ENCODE measurements around the gene CNOT8. TPM values are rescaled to one million over a fixed set of nuclear protein-coding genes. Genes with fewer than 3 reads are reported as not detected.
A peak's percentile ranks its signal among the peaks of the same experiment; 100 is the strongest.

CNOT8 gene
- total RNA-seq, 2 donors from 2014 or later = 19.8 to 32.4 TPM

- H3K4me1 ChIP-seq = no peaks in the 10 kb centered on the region
- TF ChIP-seq CTCF (IDR thresholded peaks at IDR 0.05) (no peak), POLR2A (IDR thresholded peaks at IDR 0.05) (no peak)
- H3K4me3 ChIP-seq = no peak overlapping the region
- H3K36me3 ChIP-seq (replicated peaks in 1 of 2; ENCODE audit: insufficient read depth in 1 of 2, low read depth in 2 of 2) = peaks cover 6 to 11% of the 10 kb centered on the region in 2 donors
- ATAC-seq = no peak
- intact Hi-C loops (cut with DNase I) = no loop called here
- H3K27me3 ChIP-seq = no peaks in the 10 kb centered on the region
- no peak for DNase-seq
- WGBS, 2 donors = 96 to 97% methylated on average over 14 of the region's 14 CpGs
- no peak overlapping the region for H3K27ac ChIP-seq
- H3K9me3 ChIP-seq = peaks cover 0 to 14% (median 0%) of the 10 kb centered on the region in 3 donors
Measured at GRCh38 chr5:154878642-154879335, 20.4 kb downstream of the CNOT8 start.

GRCh38 chr5:154881986-154882385, 23.6 kb downstream of the CNOT8 start:
- no peak overlapping the region for H3K27ac ChIP-seq
- DNase-seq (no peak), ATAC-seq (peak; percentile 40)
- no peaks in the 10 kb centered on the region for H3K27me3 ChIP-seq
- TF ChIP-seq CTCF (IDR thresholded peaks at IDR 0.05) = no peak
- TF ChIP-seq POLR2A (IDR thresholded peaks at IDR 0.05) = no peak
- intact Hi-C loops (cut with DNase I) = no loop called here
- H3K4me1 ChIP-seq = no peaks in the 10 kb centered on the region
- peaks cover 0 to 21% (median 0%) of the 10 kb centered on the region in 3 donors for H3K9me3 ChIP-seq
- WGBS, 2 donors = 71 to 74% methylated on average over 4 of the region's 4 CpGs
- peaks cover 0 to 2% of the 10 kb centered on the region in 2 donors for H3K36me3 ChIP-seq (replicated peaks in 1 of 2; ENCODE audit: insufficient read depth in 1 of 2, low read depth in 2 of 2)
- no peak overlapping the region for H3K4me3 ChIP-seq

- TF ChIP-seq POLR2A (IDR thresholded peaks at IDR 0.05) (no peak), CTCF (IDR thresholded peaks at IDR 0.05) (no peak)
- Histone ChIP-seq H3K9me3 (peaks cover 0 to 8% (median 0%) of the 10 kb centered on the region in 3 donors), H3K4me3 (no peak overlapping the region), H3K4me1 (no peaks in the 10 kb centered on the region), H3K36me3 (replicated peaks in 1 of 2; ENCODE audit: insufficient read depth in 1 of 2, low read depth in 2 of 2) (peaks cover 5 to 13% of the 10 kb centered on the region in 2 donors), H3K27me3 (no peaks in the 10 kb centered on the region), H3K27ac (no peak overlapping the region)
- intact Hi-C loops (cut with DNase I) = no loop called here
- WGBS, 2 donors = 95 to 96% methylated on average over 8 of the region's 8 CpGs
- no peak for ATAC-seq
- no peak for DNase-seq
Measured at GRCh38 chr5:154884424-154884823, 26.0 kb downstream of the CNOT8 start.

GRCh38 chr5:154885439-154885838, 27.0 kb downstream of the CNOT8 start:
- no peaks in the 10 kb centered on the region for H3K27me3 ChIP-seq
- intact Hi-C loops (cut with DNase I) = no loop called here
- H3K4me1 ChIP-seq = no peaks in the 10 kb centered on the region
- ATAC-seq = no peak
- 91 to 95% methylated on average over 2 of the region's 2 CpGs for WGBS, 2 donors
- TF ChIP-seq CTCF (IDR thresholded peaks at IDR 0.05) (no peak), POLR2A (IDR thresholded peaks at IDR 0.05) (no peak)
- peaks cover 0 to 8% (median 0%) of the 10 kb centered on the region in 3 donors for H3K9me3 ChIP-seq
- peaks cover 5 to 19% of the 10 kb centered on the region in 2 donors for H3K36me3 ChIP-seq (replicated peaks in 1 of 2; ENCODE audit: insufficient read depth in 1 of 2, low read depth in 2 of 2)
- no peak overlapping the region for H3K27ac ChIP-seq
- H3K4me3 ChIP-seq = no peak overlapping the region
- DNase-seq = no peak

- Histone ChIP-seq H3K36me3 (replicated peaks in 1 of 2; ENCODE audit: insufficient read depth in 1 of 2, low read depth in 2 of 2) (peaks cover 11 to 33% of the 10 kb centered on the region in 2 donors), H3K9me3 (no peaks in the 10 kb centered on the region), H3K4me3 (no peak overlapping the region), H3K27ac (no peak overlapping the region), H3K27me3 (no peaks in the 10 kb centered on the region), H3K4me1 (no peaks in the 10 kb centered on the region)
- TF ChIP-seq POLR2A (IDR thresholded peaks at IDR 0.05) = no peak
- intact Hi-C loops (cut with DNase I) = no loop called here
- DNase-seq (no peak), ATAC-seq (no peak)
- 77 to 82% methylated on average over 13 of the region's 13 CpGs for whole genome bisulfite sequencing, 2 donors
Measured at GRCh38 chr5:154892369-154892771, 33.9 kb downstream of the CNOT8 start.

All from body of pancreas (tissue), 4 donors.